ENCODE results near the gene TRAPPC3L. TPM values are rescaled to one million over a fixed set of nuclear protein-coding genes. Genes with fewer than 3 reads are reported as not detected.

The TRAPPC3L gene
- total and polyA plus RNA-seq, 4 donors, result 0.36 to 1.8 (median 0.54) TPM

GRCh38 chr6:116472706-116473105, 72.8 kb downstream of the TRAPPC3L start:
- no peak for ATAC-seq (ENCODE audit: low FRiP score)
- intact Hi-C loops (cut with DNase I), result no loop called here
- Histone ChIP-seq H3K27me3 (ENCODE audit: control insufficient read depth in 1 of 2, insufficient read depth in 2 of 2, low read length in 1 of 2) (no peaks in the 10 kb centered on the region), H3K27ac (ENCODE audit: low read depth in 1 of 2, low read length in 2 of 2) (no peak overlapping the region), H3K9me3 (ENCODE audit: control insufficient read depth, low read length) (no peaks in the 10 kb centered on the region), H3K36me3 (ENCODE audit: control insufficient read depth in 1 of 2, insufficient read depth in 2 of 2, low read length in 1 of 2) (no peaks in the 10 kb centered on the region), H3K4me1 (ENCODE audit: control insufficient read depth in 1 of 2, insufficient read depth in 2 of 2, low read length in 2 of 2) (no peaks in the 10 kb centered on the region), H3K4me3 (ENCODE audit: low read length in 2 of 2) (no peak overlapping the region)
- DNase-seq, result no peak
- WGBS, 2 donors, result 34 to 50% methylated on average over 3 of the region's 3 CpGs

GRCh38 chr6:116471531-116471930, 74.0 kb downstream of the TRAPPC3L start:
- Histone ChIP-seq H3K4me1 (ENCODE audit: control insufficient read depth in 1 of 2, insufficient read depth in 2 of 2, low read length in 2 of 2) (no peaks in the 10 kb centered on the region), H3K27me3 (ENCODE audit: control insufficient read depth in 1 of 2, insufficient read depth in 2 of 2, low read length in 1 of 2) (no peaks in the 10 kb centered on the region), H3K9me3 (ENCODE audit: control insufficient read depth, low read length) (no peaks in the 10 kb centered on the region), H3K27ac (ENCODE audit: low read depth in 1 of 2, low read length in 2 of 2) (no peak overlapping the region), H3K4me3 (ENCODE audit: low read length in 2 of 2) (no peak overlapping the region), H3K36me3 (ENCODE audit: control insufficient read depth in 1 of 2, insufficient read depth in 2 of 2, low read length in 1 of 2) (no peaks in the 10 kb centered on the region)
- DNase-seq (no peak), ATAC-seq (ENCODE audit: low FRiP score) (no peak)
- WGBS, 2 donors, result 93 to 98% methylated on average over 1 of the region's 1 CpG
- intact Hi-C loops (cut with DNase I), result no loop called here

DNA sequence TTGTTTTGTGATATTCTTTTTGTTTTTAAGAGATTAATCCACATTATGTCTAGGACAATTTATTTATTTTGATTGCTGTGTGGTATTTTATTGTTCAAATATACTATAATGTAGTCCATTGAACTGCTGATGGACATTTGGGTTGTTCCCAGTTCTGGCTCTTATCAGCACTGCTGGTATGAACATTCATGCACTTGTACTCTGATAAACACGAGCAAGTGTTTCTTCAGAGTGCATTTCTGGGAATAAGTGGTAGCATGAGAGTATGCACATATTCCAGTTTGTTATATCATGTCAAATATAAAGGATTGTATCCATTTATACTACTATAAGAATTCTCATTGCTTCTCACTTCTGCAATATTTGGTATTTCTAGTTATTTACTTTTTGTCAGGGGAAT, 77.2 kb downstream of the TRAPPC3L start:
- intact Hi-C loops (cut with DNase I), result no loop called here
- no peak for ATAC-seq (ENCODE audit: low FRiP score)

DNA sequence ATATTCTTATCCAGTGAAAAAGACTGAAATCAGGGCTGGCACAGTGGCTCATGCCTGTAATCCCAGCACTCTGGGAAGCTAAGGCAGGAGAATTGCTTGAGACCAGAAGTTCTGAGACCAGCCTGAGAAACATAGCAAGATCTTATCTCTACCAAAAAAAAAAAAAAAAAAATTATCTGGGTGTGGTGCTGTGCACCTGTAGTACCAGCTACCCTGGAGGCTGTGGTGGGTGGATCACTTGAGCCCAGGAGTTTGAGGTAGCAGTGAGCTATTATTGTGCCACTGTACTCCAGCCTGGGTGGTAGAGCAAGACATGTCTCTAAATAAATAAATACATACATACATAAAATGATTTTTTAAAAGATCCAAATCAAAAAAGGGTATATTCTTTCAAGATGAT, 78.0 kb downstream of the TRAPPC3L start:
- no peaks in the 10 kb centered on the region for H3K9me3 ChIP-seq (ENCODE audit: control insufficient read depth, low read length)
- ATAC-seq (ENCODE audit: low FRiP score), result no peak
- intact Hi-C loops (cut with DNase I), result no loop called here
- H3K27me3 ChIP-seq (ENCODE audit: control insufficient read depth in 1 of 2, insufficient read depth in 2 of 2, low read length in 1 of 2), result no peaks in the 10 kb centered on the region
- H3K27ac ChIP-seq (ENCODE audit: low read depth in 1 of 2, low read length in 2 of 2), result no peak overlapping the region
- no peaks in the 10 kb centered on the region for H3K36me3 ChIP-seq (ENCODE audit: control insufficient read depth in 1 of 2, insufficient read depth in 2 of 2, low read length in 1 of 2)
- no peaks in the 10 kb centered on the region for H3K4me1 ChIP-seq (ENCODE audit: control insufficient read depth in 1 of 2, insufficient read depth in 2 of 2, low read length in 2 of 2)
- no peak overlapping the region for H3K4me3 ChIP-seq (ENCODE audit: low read length in 2 of 2)
- DNase-seq, result no peak

More for the DNA sequence above, 77.2 kb downstream of the TRAPPC3L start:
- Histone ChIP-seq H3K4me1 (ENCODE audit: control insufficient read depth in 1 of 2, insufficient read depth in 2 of 2, low read length in 2 of 2) (no peaks in the 10 kb centered on the region), H3K9me3 (ENCODE audit: control insufficient read depth, low read length) (no peaks in the 10 kb centered on the region), H3K36me3 (ENCODE audit: control insufficient read depth in 1 of 2, insufficient read depth in 2 of 2, low read length in 1 of 2) (no peaks in the 10 kb centered on the region), H3K4me3 (ENCODE audit: low read length in 2 of 2) (no peak overlapping the region), H3K27me3 (ENCODE audit: control insufficient read depth in 1 of 2, insufficient read depth in 2 of 2, low read length in 1 of 2) (no peaks in the 10 kb centered on the region), H3K27ac (ENCODE audit: low read depth in 1 of 2, low read length in 2 of 2) (no peak overlapping the region)
- 30 to 53% methylated on average over 1 of the region's 1 CpG for WGBS, 2 donors
- no peak for DNase-seq

DNA sequence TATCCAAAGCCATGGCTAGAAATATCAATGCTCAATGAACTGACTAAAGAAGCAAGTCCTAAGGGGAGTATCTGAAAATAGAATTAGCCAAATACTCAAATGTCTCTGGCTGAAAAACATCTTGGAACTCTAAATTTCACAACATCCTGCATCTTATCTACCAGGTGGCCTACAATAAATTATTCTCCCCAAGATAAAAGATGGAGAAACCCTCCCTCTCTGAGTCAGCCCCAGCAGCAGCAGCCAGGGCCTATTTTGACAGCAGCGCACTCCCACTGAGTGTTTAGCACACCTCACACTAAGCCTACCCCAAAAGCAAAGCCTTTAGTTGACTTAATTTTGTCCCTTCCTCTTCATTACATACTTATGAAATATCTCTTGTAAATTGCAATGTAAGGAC, 78.4 kb downstream of the TRAPPC3L start:
- H3K27me3 ChIP-seq (ENCODE audit: control insufficient read depth in 1 of 2, insufficient read depth in 2 of 2, low read length in 1 of 2), result no peaks in the 10 kb centered on the region
- H3K36me3 ChIP-seq (ENCODE audit: control insufficient read depth in 1 of 2, insufficient read depth in 2 of 2, low read length in 1 of 2), result no peaks in the 10 kb centered on the region
- H3K27ac ChIP-seq (ENCODE audit: low read depth in 1 of 2, low read length in 2 of 2), result no peak overlapping the region
- no peaks in the 10 kb centered on the region for H3K9me3 ChIP-seq (ENCODE audit: control insufficient read depth, low read length)
- 96 to 100% methylated on average over 1 of the region's 1 CpG for WGBS, 2 donors
- no peaks in the 10 kb centered on the region for H3K4me1 ChIP-seq (ENCODE audit: control insufficient read depth in 1 of 2, insufficient read depth in 2 of 2, low read length in 2 of 2)
- H3K4me3 ChIP-seq (ENCODE audit: low read length in 2 of 2), result no peak overlapping the region
- no peak for ATAC-seq (ENCODE audit: low FRiP score)
- intact Hi-C loops (cut with DNase I), result no loop called here
- no peak for DNase-seq

- 92 to 94% methylated on average over 5 of the region's 5 CpGs for WGBS, 2 donors
- ATAC-seq (ENCODE audit: low FRiP score) (no peak), DNase-seq (peak in 1 of 2 donors; percentile 56)
- H3K4me1 ChIP-seq (ENCODE audit: control insufficient read depth in 1 of 2, insufficient read depth in 2 of 2, low read length in 2 of 2), result no peaks in the 10 kb centered on the region
- H3K27ac ChIP-seq (ENCODE audit: low read depth in 1 of 2, low read length in 2 of 2), result no peak overlapping the region
- H3K27me3 ChIP-seq (ENCODE audit: control insufficient read depth in 1 of 2, insufficient read depth in 2 of 2, low read length in 1 of 2), result no peaks in the 10 kb centered on the region
- no peaks in the 10 kb centered on the region for H3K36me3 ChIP-seq (ENCODE audit: control insufficient read depth in 1 of 2, insufficient read depth in 2 of 2, low read length in 1 of 2)
- H3K9me3 ChIP-seq (ENCODE audit: control insufficient read depth, low read length), result no peaks in the 10 kb centered on the region
- intact Hi-C loops (cut with DNase I), result no loop called here
- no peak overlapping the region for H3K4me3 ChIP-seq (ENCODE audit: low read length in 2 of 2)
These were observed 80.2 kb downstream of the TRAPPC3L start for GRCh38 chr6:116465246-116465645.

- no peaks in the 10 kb centered on the region for H3K9me3 ChIP-seq (ENCODE audit: control insufficient read depth, low read length)
- intact Hi-C loops (cut with DNase I), result no loop called here
- no peak overlapping the region for H3K4me3 ChIP-seq (ENCODE audit: low read length in 2 of 2)
- no peaks in the 10 kb centered on the region for H3K36me3 ChIP-seq (ENCODE audit: control insufficient read depth in 1 of 2, insufficient read depth in 2 of 2, low read length in 1 of 2)
- ATAC-seq (ENCODE audit: low FRiP score), result no peak
- H3K27ac ChIP-seq (ENCODE audit: low read depth in 1 of 2, low read length in 2 of 2), result no peak overlapping the region
- no peaks in the 10 kb centered on the region for H3K27me3 ChIP-seq (ENCODE audit: control insufficient read depth in 1 of 2, insufficient read depth in 2 of 2, low read length in 1 of 2)
- H3K4me1 ChIP-seq (ENCODE audit: control insufficient read depth in 1 of 2, insufficient read depth in 2 of 2, low read length in 2 of 2), result no peaks in the 10 kb centered on the region
- DNase-seq, result no peak
- WGBS, 2 donors, result 95 to 96% methylated on average over 4 of the region's 4 CpGs
These were observed 82.2 kb downstream of the TRAPPC3L start for GRCh38 chr6:116463301-116463700.

DNA sequence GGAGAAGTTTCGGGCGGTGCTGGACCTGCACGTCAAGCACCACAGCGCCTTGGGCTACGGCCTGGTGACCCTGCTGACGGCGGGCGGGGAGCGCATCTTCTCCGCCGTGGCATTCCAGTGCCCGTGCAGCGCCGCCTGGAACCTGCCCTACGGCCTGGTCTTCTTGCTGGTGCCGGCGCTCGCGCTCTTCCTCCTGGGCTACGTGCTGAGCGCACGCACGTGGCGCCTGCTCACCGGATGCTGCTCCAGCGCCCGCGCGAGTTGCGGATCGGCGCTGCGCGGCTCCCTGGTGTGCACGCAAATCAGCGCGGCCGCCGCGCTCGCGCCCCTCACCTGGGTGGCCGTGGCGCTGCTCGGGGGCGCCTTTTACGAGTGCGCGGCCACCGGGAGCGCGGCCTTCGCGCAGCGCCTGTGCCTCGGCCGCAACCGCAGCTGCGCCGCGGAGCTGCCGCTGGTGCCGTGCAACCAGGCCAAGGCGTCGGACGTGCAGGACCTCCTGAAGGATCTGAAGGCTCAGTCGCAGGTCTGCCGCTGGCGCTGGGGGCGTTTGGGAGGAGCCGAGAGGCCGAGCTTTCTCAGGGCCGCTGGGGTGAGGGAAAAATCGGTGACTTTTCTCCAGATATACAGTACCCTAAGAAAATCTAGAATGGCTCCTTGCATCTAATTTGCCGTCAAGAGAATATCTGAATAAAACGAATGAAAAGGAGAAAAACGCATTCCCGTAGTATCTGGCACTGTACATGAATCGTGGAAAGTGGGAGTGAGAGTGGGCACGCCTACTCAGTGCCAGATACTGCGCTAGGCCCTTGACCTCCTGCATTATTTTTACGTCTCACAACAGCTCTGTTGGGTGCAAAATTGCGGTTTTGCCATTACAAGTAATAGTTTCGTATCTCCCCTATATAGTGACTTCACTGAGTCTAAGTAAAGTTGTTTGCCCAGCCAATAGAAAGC, 83.3 kb downstream of the TRAPPC3L start:
- H3K4me1 ChIP-seq (ENCODE audit: control insufficient read depth in 1 of 2, insufficient read depth in 2 of 2, low read length in 2 of 2), result no peaks in the 10 kb centered on the region
- H3K4me3 ChIP-seq (ENCODE audit: low read length in 2 of 2), result peak overlapping the region in 1 of 2 donors; percentile 43
- H3K27ac ChIP-seq (ENCODE audit: low read depth in 1 of 2, low read length in 2 of 2), result no peak overlapping the region
- intact Hi-C loops (cut with DNase I), result no loop called here
- H3K36me3 ChIP-seq (ENCODE audit: control insufficient read depth in 1 of 2, insufficient read depth in 2 of 2, low read length in 1 of 2), result no peaks in the 10 kb centered on the region
- H3K9me3 ChIP-seq (ENCODE audit: control insufficient read depth, low read length), result no peaks in the 10 kb centered on the region
- ATAC-seq (ENCODE audit: low FRiP score), result peak; percentile 83
- H3K27me3 ChIP-seq (ENCODE audit: control insufficient read depth in 1 of 2, insufficient read depth in 2 of 2, low read length in 1 of 2), result no peaks in the 10 kb centered on the region
- peak; percentile 75 to 85 for DNase-seq
- WGBS, 2 donors, result 11 to 12% methylated on average over 79 to 84 of the region's 84 CpGs

GRCh38 chr6:116461331-116461931, 84.1 kb downstream of the TRAPPC3L start, which contains the start of gene CALHM6:
CALHM6 (plus strand) TSS chr6:116461375; CDS start chr6:116461930, 555 bp downstream.
- DNase-seq, result no peak
- no peak within 1 kb of the TSS for H3K27ac ChIP-seq (ENCODE audit: low read depth in 1 of 2, low read length in 2 of 2)
- WGBS, 2 donors, result 61 to 63% methylated on average over 13 of the region's 13 CpGs

More at GRCh38 chr6:116461331-116461931, 84.1 kb downstream of the TRAPPC3L start, which contains the start of gene CALHM6:
- H3K4me1 ChIP-seq (ENCODE audit: control insufficient read depth in 1 of 2, insufficient read depth in 2 of 2, low read length in 2 of 2), result no peaks in the 10 kb centered on the region
- ATAC-seq (ENCODE audit: low FRiP score), result no peak
- H3K27me3 ChIP-seq (ENCODE audit: control insufficient read depth in 1 of 2, insufficient read depth in 2 of 2, low read length in 1 of 2), result no peaks in the 10 kb centered on the region
- H3K4me3 ChIP-seq (ENCODE audit: low read length in 2 of 2), result peak within 1 kb of the TSS in 1 of 2 donors; percentile 43
- intact Hi-C loops (cut with DNase I), result no loop called here
- H3K36me3 ChIP-seq (ENCODE audit: control insufficient read depth in 1 of 2, insufficient read depth in 2 of 2, low read length in 1 of 2), result no peaks in the 10 kb centered on the region
- no peaks in the 10 kb centered on the region for H3K9me3 ChIP-seq (ENCODE audit: control insufficient read depth, low read length)

Measured in aorta (tissue), 5 donors.